ENCODE results near the gene DLAT. TPM values are rescaled to one million over a fixed set of nuclear protein-coding genes. Genes with fewer than 3 reads are reported as not detected.

DLAT gene
- total RNA-seq, 4 donors from 2014 or later: 27.2 to 32.4 (median 29.4) TPM

- H3K9me3 ChIP-seq: no peaks in the 10 kb centered on the region
- peaks cover 0 to 19% (median 9%) of the 10 kb centered on the region in 4 donors for H3K4me1 ChIP-seq
- intact Hi-C loops (cut with DNase I): no loop called here
- peak overlapping the region in 1 of 4 donors; percentile 12 for H3K27ac ChIP-seq (replicated peaks in 1 of 4)
- H3K27me3 ChIP-seq: no peaks in the 10 kb centered on the region
- no peak for TF ChIP-seq CTCF (IDR thresholded peaks at IDR 0.05)
- TF ChIP-seq POLR2A (IDR thresholded peaks at IDR 0.05; ENCODE audit: low read depth): no peak
- no peak for TF ChIP-seq EP300 (IDR thresholded peaks at IDR 0.05)
- no peak for TF ChIP-seq POLR2AphosphoS5 (IDR thresholded peaks at IDR 0.05)
- H3K4me3 ChIP-seq: no peak overlapping the region
- WGBS: 83% methylated on average over 4 of the region's 4 CpGs
- H3K36me3 ChIP-seq: peaks cover 0 to 25% (median 7%) of the 10 kb centered on the region in 4 donors
- DNase-seq (ENCODE audit: extremely low spot score): no peak
These were observed 12.3 kb upstream of the DLAT start for GRCh38 chr11:112012874-112013273.

GRCh38 chr11:112013497-112014164 lies 11.6 kb upstream of the DLAT start:
- no peak for DNase-seq (ENCODE audit: extremely low spot score)
- no peak overlapping the region for H3K4me3 ChIP-seq
- WGBS: 87% methylated on average over 4 of the region's 4 CpGs
- intact Hi-C loops (cut with DNase I): no loop called here
- peaks cover 0 to 32% (median 14%) of the 10 kb centered on the region in 4 donors for H3K36me3 ChIP-seq
- H3K27me3 ChIP-seq: no peaks in the 10 kb centered on the region
- H3K4me1 ChIP-seq: peaks cover 0 to 19% (median 9%) of the 10 kb centered on the region in 4 donors
- H3K9me3 ChIP-seq: no peaks in the 10 kb centered on the region
- peak overlapping the region in 1 of 4 donors; percentile 8 for H3K27ac ChIP-seq (replicated peaks in 1 of 4)
- TF ChIP-seq POLR2A (IDR thresholded peaks at IDR 0.05; ENCODE audit: low read depth): no peak
- no peak for TF ChIP-seq EP300 (IDR thresholded peaks at IDR 0.05)
- no peak for TF ChIP-seq POLR2AphosphoS5 (IDR thresholded peaks at IDR 0.05)
- TF ChIP-seq CTCF (IDR thresholded peaks at IDR 0.05): no peak

GRCh38 chr11:112016088-112016764 lies 9.0 kb upstream of the DLAT start:
- 85% methylated on average over 13 of the region's 13 CpGs for WGBS
- intact Hi-C loops (cut with DNase I): no loop called here
- Histone ChIP-seq H3K27ac (replicated peaks in 1 of 4) (peak overlapping the region; percentile 44 to 60 (median 55)), H3K36me3 (peaks cover 8 to 57% (median 24%) of the 10 kb centered on the region in 4 donors), H3K27me3 (no peaks in the 10 kb centered on the region), H3K4me3 (no peak overlapping the region), H3K9me3 (no peaks in the 10 kb centered on the region), H3K4me1 (peaks cover 0 to 19% (median 11%) of the 10 kb centered on the region in 4 donors)
- no peak for DNase-seq (ENCODE audit: extremely low spot score)
- no peak for TF ChIP-seq EP300 (IDR thresholded peaks at IDR 0.05)
- no peak for TF ChIP-seq CTCF (IDR thresholded peaks at IDR 0.05)
- TF ChIP-seq POLR2AphosphoS5 (IDR thresholded peaks at IDR 0.05): no peak
- no peak for TF ChIP-seq POLR2A (IDR thresholded peaks at IDR 0.05; ENCODE audit: low read depth)

GRCh38 chr11:112016765-112017376 lies 8.3 kb upstream of the DLAT start:
- no peak overlapping the region for H3K4me3 ChIP-seq
- no peak for TF ChIP-seq EP300 (IDR thresholded peaks at IDR 0.05)
- TF ChIP-seq CTCF (IDR thresholded peaks at IDR 0.05): no peak
- TF ChIP-seq POLR2A (IDR thresholded peaks at IDR 0.05; ENCODE audit: low read depth): no peak
- no peak for TF ChIP-seq POLR2AphosphoS5 (IDR thresholded peaks at IDR 0.05)
- peaks cover 8 to 63% (median 27%) of the 10 kb centered on the region in 4 donors for H3K36me3 ChIP-seq
- peaks cover 0 to 19% (median 11%) of the 10 kb centered on the region in 4 donors for H3K4me1 ChIP-seq
- 79% methylated on average over 1 of the region's 1 CpG for WGBS
- intact Hi-C loops (cut with DNase I): no loop called here
- peak overlapping the region; percentile 44 to 60 (median 55) for H3K27ac ChIP-seq (replicated peaks in 1 of 4)
- no peak for DNase-seq (ENCODE audit: extremely low spot score)
- no peaks in the 10 kb centered on the region for H3K27me3 ChIP-seq
- H3K9me3 ChIP-seq: no peaks in the 10 kb centered on the region

Data from esophagus muscularis mucosa (tissue), 4 donors.